ENCODE data around the gene ARHGAP25.

The ARHGAP25 gene

GRCh38 chr2:68720665-68721064 lies 13.9 kb upstream of the ARHGAP25 start:
- no peak for DNase-seq

DNA sequence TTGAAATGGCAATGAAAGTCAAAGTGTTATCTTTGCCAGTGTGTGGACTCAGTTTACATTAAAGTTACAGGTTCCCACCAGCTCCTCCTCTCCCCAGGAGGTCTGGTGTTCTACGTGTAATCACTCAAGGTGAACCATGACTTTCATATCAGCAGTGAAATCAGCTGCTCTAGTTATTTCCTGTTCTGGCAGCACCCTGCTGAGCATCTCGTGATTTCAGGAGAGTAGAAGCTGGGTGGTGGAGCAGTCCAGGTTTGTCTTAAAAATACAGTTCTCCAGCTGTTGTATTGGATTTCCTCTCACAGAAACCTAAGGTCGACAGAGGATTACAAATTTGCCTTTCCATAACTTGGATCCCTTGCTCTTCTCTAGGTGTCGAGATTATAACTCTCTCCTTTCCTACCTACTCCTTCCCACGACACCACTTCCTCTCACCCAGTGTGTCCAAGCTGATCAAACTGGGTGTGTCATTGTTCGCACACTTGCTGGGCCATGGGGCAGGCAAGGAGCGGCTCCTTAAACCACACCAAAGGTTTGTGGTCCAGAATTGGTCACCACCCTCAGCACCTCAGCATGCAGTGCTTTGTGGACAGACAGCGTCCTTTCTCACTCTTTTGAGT lies 13.0 kb upstream of the ARHGAP25 start:
- DNase-seq, result no peak

DNA sequence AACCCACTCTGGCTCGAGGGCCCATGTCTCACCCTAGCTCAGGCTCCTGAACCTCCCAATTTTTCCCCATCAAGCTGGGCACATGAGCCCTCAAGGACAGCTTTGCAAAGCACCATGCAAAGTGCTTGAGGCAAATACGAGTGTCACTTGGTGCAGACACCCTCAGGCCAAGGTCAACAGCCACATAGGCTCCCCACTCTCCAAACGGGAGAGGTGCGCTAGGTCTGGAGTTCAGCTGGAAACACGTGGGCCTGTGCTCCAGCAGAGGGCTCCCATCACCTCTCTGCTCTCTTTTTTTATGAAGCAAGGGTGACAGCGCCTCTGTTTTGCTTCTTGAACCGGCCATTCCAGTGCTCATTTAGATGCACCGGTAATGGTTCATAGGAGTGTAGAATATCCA lies 11.9 kb upstream of the ARHGAP25 start:
- DNase-seq, result no peak

GRCh38 chr2:68723181-68723580 lies 11.4 kb upstream of the ARHGAP25 start:
- DNase-seq, result no peak

- no peak for DNase-seq
These were observed 8.5 kb upstream of the ARHGAP25 start for GRCh38 chr2:68726100-68726499.

- no peak for DNase-seq
These were observed 7.8 kb upstream of the ARHGAP25 start for GRCh38 chr2:68726608-68727367.

- DNase-seq, result peak; percentile 45
These were observed 6.8 kb upstream of the ARHGAP25 start for GRCh38 chr2:68727683-68728375.

GRCh38 chr2:68730828-68731227 lies 3.8 kb upstream of the ARHGAP25 start:
- peak; percentile 31 for DNase-seq

DNA sequence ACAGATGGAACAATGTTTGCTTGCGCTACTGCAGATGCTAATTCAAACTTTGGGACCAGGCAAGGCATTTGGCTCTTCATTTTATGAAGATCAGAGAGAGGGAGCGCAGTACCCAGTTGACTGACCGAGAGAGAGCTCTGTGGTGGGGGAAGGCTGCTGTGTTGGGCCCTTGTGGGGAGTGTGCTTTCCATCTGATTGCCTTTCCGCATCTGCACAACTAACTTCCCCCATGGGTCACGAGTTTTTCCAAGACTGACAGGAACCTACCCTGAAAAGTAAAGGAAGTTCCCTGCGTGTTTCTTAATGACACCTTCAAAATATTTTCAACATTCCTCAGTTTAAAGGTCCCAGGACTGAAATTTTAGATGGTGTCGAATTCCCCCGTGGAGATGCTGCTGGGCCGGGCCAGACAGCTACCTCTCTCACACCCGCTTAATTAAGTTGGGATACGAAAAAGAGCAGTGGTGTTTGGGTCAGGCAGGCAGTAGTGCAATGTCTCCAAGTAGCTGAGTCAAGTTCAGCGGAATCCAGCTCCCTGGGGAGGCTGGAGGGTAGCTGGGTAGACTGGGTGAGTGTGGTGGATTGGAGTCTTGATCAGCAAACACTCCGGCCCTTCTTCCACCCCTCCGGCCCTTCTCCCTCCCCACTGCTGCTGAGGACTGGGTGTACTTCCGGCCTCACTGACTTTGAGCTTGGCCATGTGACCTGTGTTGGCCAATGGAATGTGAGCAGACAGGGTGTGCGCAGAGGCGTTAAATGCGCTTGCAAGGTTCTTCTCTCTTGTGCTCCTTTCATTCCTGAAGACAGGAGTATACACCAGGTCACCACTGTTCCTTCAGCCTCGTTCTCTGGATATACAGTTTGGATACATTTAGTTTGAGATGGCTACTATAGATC lies 2.3 kb upstream of the ARHGAP25 start:
- no peak for DNase-seq

- DNase-seq, result no peak
These were observed 1.2 kb upstream of the ARHGAP25 start for GRCh38 chr2:68733365-68733764.

GRCh38 chr2:68734176-68734575 lies 435 bp upstream of the ARHGAP25 start:
- no peak for DNase-seq

- no peak for DNase-seq
These were observed 1.5 kb downstream of the ARHGAP25 start for GRCh38 chr2:68736086-68736485.

DNA sequence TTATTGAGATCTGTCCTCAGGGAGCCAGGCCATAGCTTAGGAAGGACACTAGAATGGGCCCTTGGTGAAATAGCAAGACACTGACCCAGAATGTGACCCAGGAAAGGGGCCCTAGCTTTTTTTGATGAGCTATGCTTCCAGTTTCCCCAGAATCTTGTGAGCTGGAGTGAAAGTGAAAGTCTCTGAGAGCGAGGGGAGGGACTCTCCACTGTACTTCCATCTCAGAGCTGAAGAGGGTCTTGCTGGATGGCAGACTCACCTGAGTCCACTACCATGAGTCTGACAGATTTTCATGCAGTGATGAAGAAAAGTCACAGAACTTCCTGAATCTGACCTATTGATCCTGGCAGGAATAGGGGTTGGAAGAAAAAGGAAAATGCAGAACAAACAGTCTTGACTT lies 3.1 kb downstream of the ARHGAP25 start:
- no peak for DNase-seq

DNA sequence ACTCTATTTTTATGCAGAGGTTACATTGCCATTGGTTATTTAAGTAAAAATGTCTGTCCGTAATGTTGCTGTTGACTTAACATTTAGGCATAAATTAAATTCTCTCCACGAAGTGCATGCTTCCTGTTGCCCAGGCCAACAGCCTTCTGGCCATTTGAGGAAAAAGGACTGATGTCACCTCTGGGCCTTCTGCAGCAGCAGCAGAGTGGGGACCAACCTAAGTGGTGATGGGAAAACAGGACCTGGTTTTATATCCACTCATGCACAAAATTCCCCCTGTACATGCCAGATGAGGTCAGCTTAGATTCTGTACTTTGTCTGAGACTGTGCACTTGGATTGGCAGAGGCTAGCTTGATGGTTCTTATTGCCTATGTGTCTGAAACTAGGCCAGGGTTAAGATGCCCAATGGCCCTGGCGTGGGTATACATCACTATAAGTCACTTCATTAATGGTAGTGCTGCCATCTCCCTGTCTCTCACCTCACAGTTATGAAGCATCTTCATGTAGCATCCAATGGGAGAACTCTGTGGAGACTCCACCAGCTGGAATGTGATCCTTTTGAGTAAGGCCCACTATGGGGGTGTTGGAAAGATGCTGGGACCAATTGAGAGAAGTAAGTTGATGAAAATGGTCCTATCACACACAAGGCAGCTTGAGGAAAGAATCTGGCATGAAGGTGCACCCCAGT lies 4.4 kb downstream of the ARHGAP25 start:
- DNase-seq, result no peak

- no peak for DNase-seq
These were observed 5.2 kb downstream of the ARHGAP25 start for GRCh38 chr2:68739595-68740399.

DNA sequence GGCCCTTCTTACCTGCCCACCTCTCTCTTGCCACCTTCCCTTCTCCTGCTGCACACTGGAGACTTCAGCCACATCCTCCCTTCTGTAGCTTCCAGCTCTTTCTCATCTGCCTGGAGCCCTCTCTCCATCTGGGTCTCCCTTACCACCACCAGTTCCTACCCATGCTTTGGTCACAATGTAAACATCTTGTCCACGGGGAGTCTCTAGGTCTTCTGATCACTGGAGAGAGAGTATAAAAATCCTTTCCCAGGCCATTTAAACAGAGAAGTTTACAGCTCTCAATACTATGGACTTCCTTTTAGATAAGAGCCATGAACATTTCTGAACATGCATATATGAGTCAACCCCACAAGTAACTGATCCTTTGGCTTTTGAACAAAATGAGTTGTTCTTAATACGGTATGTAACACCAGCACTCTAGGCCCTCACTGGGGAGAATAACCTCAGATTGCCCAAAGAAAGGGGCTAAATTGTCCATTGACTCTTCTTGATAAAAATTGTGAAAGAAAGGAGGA lies 5.8 kb downstream of the ARHGAP25 start:
- DNase-seq, result no peak

- DNase-seq, result no peak
These were observed 6.6 kb downstream of the ARHGAP25 start for GRCh38 chr2:68741238-68741637.

DNA sequence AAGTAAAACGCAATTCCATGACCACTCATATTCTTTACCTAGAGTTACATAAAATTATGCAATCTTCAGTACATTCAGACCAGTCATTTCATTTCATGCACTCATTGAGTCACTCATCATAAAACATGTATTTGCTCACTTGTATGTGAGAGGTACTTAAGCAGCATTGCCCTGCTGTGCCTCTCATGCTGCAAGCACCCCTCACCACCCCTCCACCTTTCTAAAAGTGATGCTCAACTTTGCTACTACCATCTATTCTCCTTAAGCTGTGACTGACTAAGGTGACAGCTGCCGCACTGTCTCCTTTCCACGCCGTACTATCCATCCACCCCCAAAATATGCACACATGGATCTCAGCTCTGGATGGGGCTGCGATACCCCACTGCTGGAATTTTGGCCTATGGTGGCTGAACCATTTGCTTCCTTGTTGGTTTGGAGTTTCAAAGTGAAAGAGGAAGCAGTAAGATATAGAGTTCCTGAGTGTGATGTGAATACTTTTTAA lies 7.2 kb downstream of the ARHGAP25 start:
- no peak for DNase-seq

DNA sequence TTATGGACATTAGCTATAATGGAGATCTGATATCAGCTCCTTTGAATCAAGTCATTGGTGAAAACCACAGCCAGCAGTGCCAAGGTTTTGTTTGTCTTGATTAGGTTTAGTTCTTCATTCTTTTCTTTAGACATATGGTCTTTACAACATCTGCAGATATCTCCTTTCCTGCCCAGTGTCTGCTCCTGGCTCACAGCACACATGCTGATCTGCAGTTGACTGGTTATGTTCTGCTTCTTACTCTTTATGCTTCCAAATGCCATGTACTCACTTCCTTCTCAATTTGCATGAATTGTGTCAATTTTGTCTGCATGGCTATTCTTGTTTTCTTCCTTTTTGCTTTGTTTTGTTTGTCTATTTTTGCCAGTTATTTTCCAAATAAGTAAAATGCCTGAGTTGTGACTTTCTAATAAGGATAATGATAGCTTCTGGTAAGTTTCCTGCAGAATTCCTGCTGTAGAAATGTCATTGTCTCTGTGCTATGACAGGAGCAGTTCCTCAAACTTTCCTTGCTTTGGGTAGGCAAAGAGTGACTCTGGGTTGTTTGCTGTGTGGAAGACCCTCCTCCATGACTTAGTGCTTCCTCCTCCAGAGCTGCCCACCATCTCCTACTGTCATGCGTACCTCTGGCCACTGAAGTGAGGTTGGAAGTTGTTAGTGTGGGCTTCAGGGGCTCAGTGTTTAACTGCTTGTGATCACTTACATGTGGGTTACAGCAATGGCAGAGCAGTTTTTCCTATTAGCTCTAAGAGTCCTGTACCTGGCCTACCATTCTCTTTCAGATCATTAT lies 8.2 kb downstream of the ARHGAP25 start:
- no peak for DNase-seq

GRCh38 chr2:68743531-68743930 lies 8.9 kb downstream of the ARHGAP25 start:
- DNase-seq, result no peak
